Measurements from ENCODE around the gene CHD6.

The CHD6 gene

DNA sequence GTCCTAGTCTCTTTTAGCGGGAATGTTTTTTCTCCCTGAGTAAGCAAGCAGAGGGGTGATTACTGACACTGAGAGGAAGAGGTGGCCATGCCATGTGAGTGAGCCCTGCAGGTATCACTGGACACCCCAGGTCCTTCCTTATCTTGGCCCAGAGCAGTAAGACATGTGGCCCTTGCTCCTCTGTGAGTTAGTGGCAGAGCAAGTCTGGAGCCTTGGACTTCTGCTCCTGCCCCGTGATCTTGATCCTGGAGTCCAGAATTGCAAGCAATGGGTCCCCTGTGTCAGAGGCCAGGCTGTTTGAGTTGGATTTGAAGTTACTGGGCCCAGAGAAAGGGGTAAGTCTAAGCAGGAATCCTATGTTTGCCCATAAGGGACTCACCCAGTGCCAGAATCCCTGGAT lies 159.4 kb downstream of the CHD6 start:
- DNase-seq: no peak

DNA sequence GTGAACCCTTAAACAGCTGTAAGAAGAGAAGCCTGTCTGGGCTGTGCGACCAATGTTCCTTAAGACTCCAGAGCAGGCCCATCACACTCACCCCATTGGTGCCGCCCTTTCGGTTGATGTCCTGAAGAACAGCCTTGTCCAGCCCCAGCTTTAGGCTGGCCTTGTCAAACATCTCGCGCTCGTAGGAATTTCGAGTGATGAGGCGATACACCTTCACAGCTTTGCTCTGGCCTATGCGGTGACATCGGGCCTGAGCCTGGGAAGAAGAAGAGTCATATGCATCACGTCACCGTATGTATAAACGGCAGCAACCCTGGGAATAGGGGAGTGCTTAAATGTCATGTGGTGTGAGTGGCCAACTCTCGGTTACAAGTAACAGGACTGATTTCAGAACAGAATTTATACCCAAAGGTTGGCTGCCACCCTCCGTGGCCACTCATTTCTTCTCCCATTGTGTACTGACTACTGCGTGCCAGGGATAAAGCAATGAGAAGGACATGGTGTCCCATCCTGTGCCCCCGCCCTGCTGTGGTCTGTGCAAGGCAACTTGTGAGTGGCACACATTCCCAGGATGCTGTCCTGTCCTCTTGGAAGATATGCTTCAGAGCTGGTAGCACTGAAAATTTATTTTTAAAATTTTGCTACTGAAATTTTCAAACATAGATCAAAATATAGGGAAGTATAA lies 160.9 kb downstream of the CHD6 start:
- DNase-seq: no peak

DNA sequence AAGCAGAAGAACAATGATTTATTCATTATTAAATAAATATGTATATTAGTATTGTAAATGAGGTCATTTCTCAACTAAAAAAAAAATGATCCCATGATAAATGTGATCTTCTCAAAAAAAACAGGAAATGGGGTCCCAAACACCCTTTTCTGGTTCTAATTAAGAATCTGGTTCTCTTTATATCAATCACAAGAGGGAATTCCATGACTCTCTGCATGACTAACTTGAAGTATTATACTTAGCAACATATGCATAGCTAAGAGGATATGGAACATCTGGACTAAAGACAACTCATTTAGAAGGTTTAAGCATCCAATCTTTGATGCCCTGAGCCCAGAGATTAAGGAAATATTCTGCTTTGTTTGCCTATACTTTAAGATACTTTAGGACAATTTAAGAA lies 161.8 kb downstream of the CHD6 start:
- no peak for DNase-seq

DNA sequence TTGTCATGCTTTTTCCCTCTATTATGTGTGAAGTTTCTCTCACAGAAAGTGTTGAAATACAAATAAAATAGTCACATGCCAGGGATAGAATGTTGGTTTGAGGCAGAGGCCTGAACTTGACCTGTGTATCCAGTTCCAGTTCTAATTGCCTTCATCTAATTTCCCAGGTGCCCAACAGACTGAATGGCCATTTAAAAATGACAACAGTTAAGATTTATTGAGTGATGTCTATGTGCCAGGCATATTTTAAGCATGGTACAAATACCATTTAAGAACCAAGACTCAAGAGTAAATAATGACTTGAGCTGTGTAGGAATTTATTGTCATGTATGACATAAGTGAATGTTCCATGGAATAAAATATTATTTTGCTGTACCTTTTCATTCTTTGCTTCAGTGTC lies 163.9 kb downstream of the CHD6 start:
- DNase-seq: no peak

DNA sequence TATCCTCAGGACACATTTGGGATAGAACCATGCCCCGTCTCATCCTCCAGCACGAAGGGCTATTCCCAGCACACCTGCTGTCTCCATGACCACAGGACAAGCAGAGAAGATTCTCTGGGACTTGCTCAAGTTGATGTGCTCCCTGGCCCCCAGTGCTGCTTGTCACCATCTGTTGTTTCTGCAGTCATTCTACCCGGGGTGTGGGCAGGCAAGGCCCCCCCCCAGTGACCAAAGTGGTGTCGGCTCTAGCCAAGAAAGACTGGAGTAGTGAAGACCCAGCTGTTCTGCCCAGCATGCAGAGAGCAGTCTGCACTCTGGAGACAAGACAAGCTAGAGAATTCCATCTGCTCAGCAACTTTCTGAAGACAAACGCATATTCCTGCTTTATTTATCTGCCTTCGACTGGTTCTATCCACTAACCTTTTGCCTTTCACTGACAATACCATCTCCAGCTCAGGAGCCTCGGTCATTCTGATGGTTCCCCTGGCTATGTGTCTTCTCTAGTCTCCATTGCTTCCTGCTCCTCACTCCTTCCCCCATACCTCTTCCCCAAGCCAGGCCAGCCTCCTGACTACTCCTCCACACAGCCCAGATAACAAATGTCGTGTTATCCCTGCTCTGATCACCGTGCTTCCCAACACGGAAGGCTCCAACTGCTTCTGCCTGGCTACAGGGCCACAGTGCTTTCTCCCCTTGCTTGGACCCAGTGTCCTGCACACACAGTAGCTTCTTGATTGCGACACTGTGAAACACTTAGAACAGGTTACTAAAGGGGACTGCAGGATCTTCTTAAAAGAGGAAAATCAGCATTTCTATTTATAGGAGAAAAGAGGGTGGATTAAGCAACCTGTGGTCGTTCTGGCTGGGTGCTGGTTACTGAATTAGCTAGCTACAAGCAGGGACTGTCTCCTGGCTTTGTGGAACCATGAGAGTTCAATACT lies 164.9 kb downstream of the CHD6 start:
- no peak for DNase-seq

DNA sequence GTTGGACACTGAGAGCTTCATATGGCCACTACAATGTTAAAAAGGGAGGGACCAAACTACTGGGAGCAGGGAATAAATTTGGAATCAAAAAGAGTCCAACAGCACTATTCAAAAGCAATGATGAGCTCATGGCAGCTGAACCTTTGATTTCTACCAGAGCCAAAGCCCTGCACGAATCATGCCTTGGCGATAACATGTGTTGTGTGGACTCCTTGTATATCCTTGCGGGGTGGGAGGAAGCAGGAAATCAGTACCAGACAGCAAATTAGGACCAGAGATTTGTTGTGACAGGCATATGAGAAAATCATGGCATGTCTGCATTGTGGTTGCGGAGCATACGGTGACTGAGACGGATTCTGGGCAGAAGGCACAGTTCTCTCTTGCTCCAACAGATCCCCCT lies 166.0 kb downstream of the CHD6 start:
- no peak for DNase-seq

DNA sequence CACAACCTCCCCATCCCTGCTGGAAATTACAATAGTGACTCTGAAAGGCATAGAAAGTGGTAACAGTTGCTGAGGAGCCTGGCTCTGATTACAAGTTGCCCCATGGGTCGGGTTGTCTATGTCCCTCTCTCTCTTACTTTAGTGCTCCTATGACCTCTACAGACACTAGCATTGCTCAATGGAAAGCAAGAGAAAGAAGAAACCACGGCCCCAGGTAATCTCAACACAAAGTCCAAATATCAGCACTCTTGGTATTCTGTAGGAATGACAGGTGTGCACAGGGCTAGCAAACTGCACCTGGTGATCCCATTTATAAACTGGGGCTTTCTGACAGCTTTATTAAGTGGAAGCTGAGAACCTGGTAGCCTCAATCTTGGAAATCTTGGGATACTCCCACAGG lies 171.2 kb downstream of the CHD6 start:
- DNase-seq: no peak

DNA sequence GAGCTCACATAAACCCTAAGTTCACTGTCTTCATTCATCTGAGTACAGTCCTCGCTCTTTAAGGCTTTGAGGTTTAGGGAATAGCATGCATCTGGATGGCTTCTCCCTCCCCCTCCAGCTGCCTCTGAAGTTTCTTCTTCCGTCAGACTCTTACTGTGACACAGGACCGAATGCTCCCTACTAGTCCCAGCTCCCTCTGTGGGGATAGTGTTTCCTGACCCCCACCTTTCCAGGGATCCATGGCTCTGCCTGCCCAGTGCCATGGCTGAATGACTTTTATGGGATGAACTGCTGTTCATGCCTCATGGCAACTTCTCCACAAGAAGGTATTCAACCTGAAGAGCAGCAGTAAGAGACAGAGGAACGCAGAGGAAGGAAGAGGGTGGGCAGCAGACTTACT lies 171.7 kb downstream of the CHD6 start:
- DNase-seq: no peak

DNA sequence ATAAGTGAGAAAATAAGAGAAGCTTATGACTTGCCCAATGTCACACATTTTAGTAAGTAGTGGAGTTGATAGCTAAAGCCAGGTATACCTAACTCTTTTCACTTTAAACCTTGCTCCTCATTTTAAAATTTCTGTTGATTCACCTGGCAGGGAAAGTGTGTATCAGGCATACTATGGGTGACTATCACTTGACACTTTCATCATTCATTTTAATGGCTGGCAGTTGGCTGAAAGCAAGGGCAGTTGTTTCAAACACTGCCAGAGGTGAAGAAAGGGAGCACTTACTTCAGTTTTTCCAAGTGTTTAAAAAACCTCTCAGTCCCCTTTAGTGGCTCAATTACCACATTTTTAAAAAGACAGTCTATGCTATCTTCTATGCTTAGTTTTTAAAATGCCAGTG lies 173.4 kb downstream of the CHD6 start:
- DNase-seq: no peak

DNA sequence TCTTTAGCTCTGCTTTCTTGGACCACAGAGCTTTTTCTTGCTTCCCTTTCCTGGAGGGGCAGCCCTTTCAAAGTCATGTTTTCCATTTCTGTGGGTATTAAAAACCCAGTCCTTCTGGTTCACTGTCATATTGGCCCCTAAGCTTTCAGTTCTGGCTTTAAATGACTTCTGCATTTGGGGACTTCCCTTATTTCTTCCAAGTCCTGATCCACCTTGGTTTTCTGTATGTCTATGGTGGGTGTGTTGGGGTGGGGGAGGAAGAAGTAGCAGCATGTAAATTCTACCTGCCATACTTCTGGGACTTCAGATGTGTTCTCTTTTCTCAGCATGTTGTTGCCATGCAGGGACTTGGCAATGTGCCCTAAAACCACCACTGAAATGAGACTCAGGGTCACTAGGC lies 174.5 kb downstream of the CHD6 start:
- no peak for DNase-seq

DNA sequence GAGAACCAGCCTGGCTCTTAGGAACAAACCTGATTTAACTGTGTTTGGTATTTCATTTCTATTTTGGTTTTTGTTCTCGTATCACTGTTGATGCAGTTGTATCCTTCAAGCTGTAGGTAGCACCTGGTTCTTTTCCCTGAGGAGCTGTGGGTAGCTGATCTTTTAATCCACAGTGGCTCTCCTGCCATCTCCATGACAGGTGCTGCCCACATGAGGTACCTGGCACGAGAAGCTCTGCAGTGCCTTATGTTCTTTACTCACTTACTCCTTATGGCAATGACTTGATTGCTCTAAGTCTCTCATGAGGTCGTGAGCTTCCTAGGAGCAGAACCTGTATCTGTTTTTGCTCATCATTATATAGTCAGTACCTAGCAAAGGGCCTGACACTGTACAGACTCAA lies 177.3 kb downstream of the CHD6 start:
- no peak for DNase-seq

DNA sequence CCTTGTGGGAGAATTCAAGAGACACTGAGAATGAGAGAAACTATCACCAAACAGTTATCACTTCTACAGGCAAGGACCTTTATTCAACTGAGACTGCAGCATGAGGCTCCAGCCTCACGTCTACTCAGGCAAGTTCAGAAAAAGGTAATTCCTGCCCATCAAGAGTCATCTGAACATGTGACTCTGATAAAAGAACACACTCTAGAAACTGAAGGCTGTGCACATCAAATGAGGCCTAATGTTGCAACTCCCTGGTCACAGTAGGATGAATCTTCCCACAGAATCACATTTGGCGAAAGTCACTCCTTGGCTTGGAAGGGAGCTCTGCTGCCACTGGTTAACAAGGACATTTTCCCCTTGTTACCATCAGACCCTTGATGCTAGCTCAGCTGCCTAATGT lies 180.3 kb downstream of the CHD6 start:
- no peak for DNase-seq

DNA sequence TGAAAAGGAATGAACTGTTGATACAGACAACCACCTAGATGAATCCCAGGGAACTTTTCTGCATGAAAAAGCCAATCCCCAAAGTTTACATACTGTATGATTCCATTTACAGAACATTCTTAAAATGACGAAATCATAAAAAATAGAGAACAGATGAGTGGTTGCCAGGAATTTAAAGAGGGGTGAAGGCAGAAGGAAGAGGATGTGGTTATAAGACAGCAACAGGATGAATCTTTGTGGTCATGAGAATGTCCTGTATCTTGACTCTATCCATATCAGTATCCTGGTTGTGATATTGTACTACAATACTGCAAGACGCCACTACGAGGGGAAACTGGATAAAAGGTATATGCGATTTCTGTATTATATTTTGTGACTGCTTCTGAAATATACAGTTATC lies 181.5 kb downstream of the CHD6 start:
- DNase-seq: no peak

DNA sequence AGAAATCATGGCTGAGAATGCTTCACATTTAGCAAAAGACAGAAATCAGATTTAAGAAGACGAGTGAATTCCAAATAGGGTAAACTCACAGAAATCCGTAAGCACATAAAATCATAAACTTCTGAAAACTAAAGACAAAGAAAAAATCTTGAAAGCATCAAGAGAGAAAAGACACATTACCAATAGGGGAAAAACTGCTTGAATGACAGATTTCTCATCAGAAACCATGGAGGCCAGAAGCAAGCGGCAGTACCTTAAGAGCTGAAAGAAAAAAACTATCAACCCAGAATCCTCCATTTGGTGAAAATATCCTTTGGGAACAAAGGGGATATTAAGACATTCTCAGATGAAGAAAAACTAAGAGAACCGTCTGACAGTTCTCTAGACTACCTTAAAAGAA lies 185.0 kb downstream of the CHD6 start:
- no peak for DNase-seq

DNA sequence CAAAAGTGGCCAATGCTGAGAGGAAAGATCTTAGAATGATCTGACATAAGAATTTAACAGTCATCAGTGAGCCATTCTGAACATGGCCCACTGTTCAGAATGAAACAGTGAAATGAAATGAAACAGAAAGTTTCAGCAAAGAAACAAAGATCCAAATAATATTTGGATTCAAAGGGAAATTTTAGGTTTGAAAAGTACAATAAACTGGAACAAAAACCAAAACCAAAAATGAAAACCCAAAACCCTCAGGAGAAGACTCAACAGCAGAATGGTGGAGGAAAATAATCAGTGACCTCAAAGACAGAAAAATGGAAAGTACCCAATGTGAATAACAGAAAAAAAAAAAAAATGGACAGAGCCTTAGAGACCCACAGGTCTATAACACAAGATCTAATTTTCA lies 185.4 kb downstream of the CHD6 start:
- DNase-seq: no peak

DNA sequence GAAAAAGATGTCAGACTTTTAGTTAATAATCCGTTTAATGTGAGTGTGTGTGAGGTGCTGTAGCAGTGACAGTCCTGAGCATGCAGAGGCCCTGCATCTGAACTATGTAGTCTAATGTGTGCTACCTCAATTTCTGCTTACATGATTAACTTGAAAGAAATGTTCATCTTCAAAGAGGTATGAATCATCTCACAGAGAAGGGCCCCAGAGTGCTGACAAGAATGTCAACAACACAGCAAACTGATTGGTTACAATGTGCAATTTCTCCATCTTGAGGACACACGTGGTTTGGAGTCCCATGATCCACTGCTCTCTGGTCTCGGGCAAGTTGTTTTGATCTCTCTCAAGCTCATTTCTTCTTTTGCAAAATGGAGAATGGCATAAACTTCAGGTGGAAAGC lies 189.9 kb downstream of the CHD6 start:
- DNase-seq: peak; percentile 27

DNA sequence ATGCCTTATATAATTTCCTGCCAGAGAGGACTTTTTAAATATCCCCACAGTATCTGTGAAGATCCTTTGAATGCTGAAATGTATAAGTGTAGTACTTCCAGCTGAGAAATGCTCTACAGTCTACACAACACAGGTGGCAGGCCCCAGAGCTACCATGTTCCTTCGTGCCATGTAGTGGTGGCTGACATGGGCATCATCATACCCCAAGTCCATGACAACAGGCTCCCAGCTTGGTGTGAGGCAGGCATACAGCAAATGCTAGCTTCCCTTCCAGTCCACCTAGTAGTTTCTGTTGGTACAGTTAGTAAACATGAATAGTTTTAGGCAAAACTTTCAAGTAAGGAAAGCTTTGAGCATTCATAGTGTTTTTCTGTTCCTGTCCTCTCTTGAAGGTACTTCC lies 190.3 kb downstream of the CHD6 start:
- DNase-seq: no peak

DNA sequence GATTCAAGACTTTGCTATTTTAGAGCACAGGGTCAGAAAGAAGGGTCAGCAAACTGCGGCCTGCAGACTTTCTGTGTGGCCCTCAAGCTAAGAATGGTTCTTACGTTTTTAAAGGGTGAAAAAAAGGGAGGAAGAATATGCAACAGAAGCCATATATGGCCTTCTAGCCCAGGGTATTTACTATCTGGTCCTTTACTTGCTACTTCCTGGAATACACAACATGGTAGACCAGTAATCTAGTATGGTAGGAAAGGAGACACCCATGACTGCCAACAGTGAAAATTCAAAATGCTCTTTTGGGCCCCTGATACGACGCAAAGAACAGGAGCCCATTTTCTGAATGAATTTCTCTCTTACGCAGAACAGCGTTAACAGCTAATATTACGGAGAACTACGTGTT lies 191.2 kb downstream of the CHD6 start:
- no peak for DNase-seq

DNA sequence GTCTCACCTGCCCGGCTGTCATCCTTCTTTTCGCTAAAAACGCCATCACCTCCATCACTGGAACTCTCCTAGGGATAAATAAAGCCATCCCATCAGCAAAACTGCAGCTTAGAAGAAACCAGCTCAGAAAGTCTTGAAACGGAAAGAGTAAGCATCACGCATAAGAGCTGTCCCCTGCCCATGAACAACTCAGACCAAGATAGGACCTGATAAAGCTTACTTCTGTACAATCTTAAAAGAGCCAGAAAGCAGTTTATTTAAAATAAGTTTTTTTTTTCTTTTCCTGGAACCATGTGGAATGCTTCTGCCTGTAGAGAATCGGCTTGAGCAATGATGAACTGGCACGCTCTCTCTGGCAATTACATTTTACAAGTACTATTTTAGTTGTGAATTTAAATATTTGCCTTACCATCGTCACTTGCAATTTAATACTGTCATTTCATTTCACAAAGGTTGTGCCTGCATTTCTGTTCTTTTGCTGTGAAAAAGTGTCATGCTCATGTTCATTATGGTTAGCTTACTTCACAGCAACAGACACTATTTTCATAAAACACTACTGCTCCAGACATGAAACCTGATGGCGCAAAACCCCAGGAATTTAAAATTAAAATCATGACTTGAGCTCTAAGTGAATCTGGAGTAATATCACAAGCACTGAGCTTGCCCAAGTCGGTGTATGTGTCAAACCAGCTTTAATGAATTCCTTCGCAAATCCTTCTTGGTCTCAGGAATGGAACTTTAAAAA lies 191.9 kb downstream of the CHD6 start:
- DNase-seq: no peak

DNA sequence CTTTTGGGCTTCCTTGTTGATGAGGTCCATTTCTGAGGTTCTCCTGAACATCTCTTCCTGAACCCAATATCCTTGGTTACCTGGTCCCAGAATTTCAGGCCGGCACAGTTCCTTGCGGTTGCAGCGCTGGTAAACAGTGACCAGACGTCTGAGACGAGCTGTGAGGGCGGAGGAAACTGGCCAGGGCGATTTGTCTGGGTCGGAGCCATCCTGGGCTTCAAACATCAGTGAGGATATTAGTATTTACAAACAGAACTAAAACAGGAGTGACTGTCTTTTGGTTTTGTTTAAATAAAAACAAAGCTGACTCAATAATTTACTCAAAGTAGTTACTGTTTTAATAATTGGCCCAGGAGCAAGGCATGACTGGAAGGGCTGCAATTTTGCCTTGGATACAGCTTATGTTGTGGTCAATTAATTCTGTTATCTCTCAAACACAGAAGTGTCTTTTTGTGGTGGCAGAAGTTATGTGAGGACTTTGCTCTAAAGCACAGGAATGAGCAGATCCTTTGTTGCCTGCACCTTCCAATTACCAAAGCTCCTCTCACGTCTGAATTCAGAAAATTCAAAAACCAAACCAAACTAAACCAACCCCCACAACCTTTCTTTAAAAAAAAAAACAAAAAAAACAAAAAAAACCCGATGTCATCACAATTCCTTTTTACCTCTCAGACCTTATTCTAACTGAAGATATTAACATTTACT lies 192.8 kb downstream of the CHD6 start:
- no peak for DNase-seq

DNA sequence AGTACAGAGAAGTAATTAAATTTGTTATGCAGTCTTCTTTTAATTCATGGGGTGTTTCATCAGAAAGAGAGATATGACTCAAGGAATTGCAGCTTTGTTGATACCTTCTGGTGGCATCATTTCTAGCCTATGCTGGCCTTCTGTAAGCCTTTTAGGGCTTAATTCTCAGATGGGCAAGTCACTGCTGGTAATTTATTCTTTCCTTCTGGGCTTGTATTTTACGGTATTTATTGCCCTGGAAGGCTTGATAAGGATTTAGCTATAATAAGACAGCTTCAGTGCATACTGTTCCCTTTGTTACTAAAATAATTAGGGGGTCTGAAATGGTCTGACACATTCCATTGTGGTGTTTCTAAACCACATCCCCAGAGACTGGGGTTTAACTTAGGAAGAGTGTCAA lies 193.6 kb downstream of the CHD6 start:
- no peak for DNase-seq

DNA sequence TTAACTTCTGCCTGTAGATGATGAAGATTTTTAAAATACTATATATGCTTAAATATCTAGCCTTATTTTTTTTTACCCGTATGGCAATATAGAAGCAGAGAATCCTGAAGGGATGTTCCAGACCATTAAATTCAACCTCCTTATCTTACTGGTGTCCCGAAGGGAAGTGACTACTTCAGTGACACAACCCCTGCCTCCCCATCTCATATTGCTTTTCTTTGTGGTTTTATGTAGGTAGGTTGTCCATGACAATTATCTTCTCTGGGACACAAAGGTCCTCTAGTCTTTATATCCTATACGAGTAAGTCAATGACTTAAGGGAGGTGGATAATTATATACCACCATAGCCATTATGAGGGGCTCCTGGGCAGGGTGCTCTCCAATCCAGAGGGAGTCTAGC lies 194.2 kb downstream of the CHD6 start:
- DNase-seq: no peak

DNA sequence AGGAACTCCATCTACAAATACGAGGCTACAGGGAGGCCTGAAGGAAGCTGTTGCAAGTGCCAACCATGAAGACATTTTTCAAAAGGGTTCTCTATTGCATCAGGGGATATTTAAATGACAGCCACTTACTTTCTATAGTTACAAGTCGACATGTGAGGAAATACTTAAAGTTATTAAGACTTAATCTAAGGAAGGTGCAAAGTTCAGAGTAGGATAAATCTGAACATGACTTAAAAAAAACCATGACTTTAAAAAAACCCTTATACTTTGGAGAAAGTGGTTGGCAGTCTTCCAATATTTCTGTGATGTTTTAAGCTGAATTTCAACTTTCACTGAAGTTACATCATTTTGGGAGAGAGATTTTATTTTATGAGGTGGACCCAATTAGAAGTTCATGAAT lies 195.2 kb downstream of the CHD6 start:
- DNase-seq: no peak
